Effector CD4-positive, alpha-beta T cell (primary cell): ENCODE results near the gene PTER.
A peak's percentile ranks its signal among the peaks of the same experiment; 100 is the strongest.

Experiments
- DNase-seq: peaks from one replicate; pipeline ENCODE4 v3.0.0-alpha.2; 2020

Gene PTER

GRCh38 chr10:16472828-16473227 is 36.0 kb downstream of the PTER start:
- no peak for DNase-seq

GRCh38 chr10:16477757-16478156 is 40.9 kb downstream of the PTER start:
- DNase-seq = no peak

GRCh38 chr10:16478801-16479200 is 42.0 kb downstream of the PTER start:
- no peak for DNase-seq

GRCh38 chr10:16481052-16481728 is 44.4 kb downstream of the PTER start:
- no peak for DNase-seq

- no peak for DNase-seq
These were observed 46.6 kb downstream of the PTER start for GRCh38 chr10:16483241-16483917.

- DNase-seq = no peak
These were observed 53.7 kb downstream of the PTER start for GRCh38 chr10:16490511-16490910.

- DNase-seq = no peak
These were observed 55.1 kb downstream of the PTER start for GRCh38 chr10:16491933-16492332.

- no peak for DNase-seq
These were observed 57.2 kb downstream of the PTER start for GRCh38 chr10:16493884-16494536.

GRCh38 chr10:16497911-16498310 is 61.1 kb downstream of the PTER start:
- no peak for DNase-seq

GRCh38 chr10:16505161-16505560 is 68.4 kb downstream of the PTER start:
- no peak for DNase-seq

GRCh38 chr10:16509996-16510395 is 73.2 kb downstream of the PTER start:
- DNase-seq = no peak

- DNase-seq = no peak
These were observed 74.0 kb downstream of the PTER start for GRCh38 chr10:16510843-16511242.

- DNase-seq = no peak
These were observed 82.0 kb downstream of the PTER start for GRCh38 chr10:16518822-16519221.

GRCh38 chr10:16519250-16519907 is 82.6 kb downstream of the PTER start:
- no peak for DNase-seq

- no peak for DNase-seq
These were observed 83.4 kb downstream of the PTER start for GRCh38 chr10:16519908-16520861.

- DNase-seq = peak; percentile 2
These were observed 84.1 kb downstream of the PTER start for GRCh38 chr10:16520900-16521299.

- DNase-seq = no peak
These were observed 84.7 kb downstream of the PTER start, which contains the start of gene C1QL3 for GRCh38 chr10:16521311-16522016. TSS of gene C1QL3 (minus strand) at chr10:16521879. CDS start at chr10:16521065, 814 bp downstream.

GRCh38 chr10:16527452-16527851 is 90.6 kb downstream of the PTER start:
- no peak for DNase-seq

- DNase-seq = no peak
These were observed 93.0 kb downstream of the PTER start for GRCh38 chr10:16529853-16530252.

- no peak for DNase-seq
These were observed 99.3 kb downstream of the PTER start for GRCh38 chr10:16536155-16536554.

- DNase-seq = no peak
These were observed 107.3 kb downstream of the PTER start for GRCh38 chr10:16544099-16544498.

GRCh38 chr10:16544591-16544990 is 107.8 kb downstream of the PTER start:
- DNase-seq = no peak
